ENCODE data around the gene MAOA. TPM values are rescaled to one million over a fixed set of nuclear protein-coding genes. Genes with fewer than 3 reads are reported as not detected.

MAOA gene
- polyA plus RNA-seq, 1 donor from 2014 or later, result 1.3 TPM

- no peak overlapping the region for H3K4me2 ChIP-seq (ENCODE audit: low read length)
- H3F3A ChIP-seq (ENCODE audit: insufficient read depth, low read length, poor library complexity, severe bottlenecking), result no peaks in the 10 kb centered on the region
- no peaks in the 10 kb centered on the region for H3K36me3 ChIP-seq (ENCODE audit: insufficient read depth, low read length)
- no peaks in the 10 kb centered on the region for H3K9me2 ChIP-seq (ENCODE audit: insufficient read depth, low read length)
- H4K20me1 ChIP-seq (ENCODE audit: insufficient read depth), result no peaks in the 10 kb centered on the region
- H3K9ac ChIP-seq (ENCODE audit: low read length), result no peak overlapping the region
- H3K79me2 ChIP-seq (replicated peaks; ENCODE audit: insufficient read depth, low read length), result no peaks in the 10 kb centered on the region
- H2AFZ ChIP-seq (ENCODE audit: low read depth, low read length), result no peak overlapping the region
- no peak for TF ChIP-seq CTCF (IDR thresholded peaks at IDR 0.05; ENCODE audit: poor library complexity, severe bottlenecking)
- TF ChIP-seq SMC3 (conservative IDR thresholded peaks at IDR 0.05; ENCODE audit: poor library complexity), result no peak
- TF ChIP-seq MXI1 (conservative IDR thresholded peaks at IDR 0.05; ENCODE audit: poor library complexity, severe bottlenecking), result no peak
- TF ChIP-seq POLR2AphosphoS5 (IDR thresholded peaks at IDR 0.05), result no peak
- TF ChIP-seq EZH2 (IDR thresholded peaks at IDR 0.05; ENCODE audit: borderline replicate concordance, insufficient read depth, low read length, poor library complexity, severe bottlenecking), result no peak
- no peak for TF ChIP-seq RAD21 (conservative IDR thresholded peaks at IDR 0.05)
- no peak for TF ChIP-seq EP300 (conservative IDR thresholded peaks at IDR 0.05; ENCODE audit: poor library complexity, severe bottlenecking)
- no peak for TF ChIP-seq TAF1 (IDR thresholded peaks at IDR 0.05; ENCODE audit: low read depth)
- no peak for TF ChIP-seq REST (IDR thresholded peaks at IDR 0.05; ENCODE audit: borderline replicate concordance)
- no peaks in the 10 kb centered on the region for H3K9me3 ChIP-seq (ENCODE audit: low read length)
- no peak overlapping the region for H3K27ac ChIP-seq (ENCODE audit: low read length)
- H3K4me3 ChIP-seq (ENCODE audit: low read length), result no peak overlapping the region
- no peaks in the 10 kb centered on the region for H3K27me3 ChIP-seq (ENCODE audit: insufficient read depth, low read depth, low read length)
These were observed 22.3 kb upstream of the MAOA start for GRCh38 chrX:43633757-43634156.

- no peaks in the 10 kb centered on the region for H3K9me3 ChIP-seq (ENCODE audit: low read length)
- no peak overlapping the region for H3K4me3 ChIP-seq (ENCODE audit: low read length)
- no peak overlapping the region for H3K4me2 ChIP-seq (ENCODE audit: low read length)
- H2AFZ ChIP-seq (ENCODE audit: low read depth, low read length), result no peak overlapping the region
- no peaks in the 10 kb centered on the region for H3F3A ChIP-seq (ENCODE audit: insufficient read depth, low read length, poor library complexity, severe bottlenecking)
- no peaks in the 10 kb centered on the region for H3K36me3 ChIP-seq (ENCODE audit: insufficient read depth, low read length)
- TF ChIP-seq MXI1 (conservative IDR thresholded peaks at IDR 0.05; ENCODE audit: poor library complexity, severe bottlenecking) (no peak), RAD21 (conservative IDR thresholded peaks at IDR 0.05) (no peak), SMC3 (conservative IDR thresholded peaks at IDR 0.05; ENCODE audit: poor library complexity) (no peak), TAF1 (IDR thresholded peaks at IDR 0.05; ENCODE audit: low read depth) (no peak), POLR2AphosphoS5 (IDR thresholded peaks at IDR 0.05) (no peak), CTCF (IDR thresholded peaks at IDR 0.05; ENCODE audit: poor library complexity, severe bottlenecking) (no peak), EP300 (conservative IDR thresholded peaks at IDR 0.05; ENCODE audit: poor library complexity, severe bottlenecking) (no peak), EZH2 (IDR thresholded peaks at IDR 0.05; ENCODE audit: borderline replicate concordance, insufficient read depth, low read length, poor library complexity, severe bottlenecking) (no peak), REST (IDR thresholded peaks at IDR 0.05; ENCODE audit: borderline replicate concordance) (no peak)
- no peak overlapping the region for H3K9ac ChIP-seq (ENCODE audit: low read length)
- H3K27ac ChIP-seq (ENCODE audit: low read length), result no peak overlapping the region
- H3K27me3 ChIP-seq (ENCODE audit: insufficient read depth, low read depth, low read length), result no peaks in the 10 kb centered on the region
- no peaks in the 10 kb centered on the region for H3K9me2 ChIP-seq (ENCODE audit: insufficient read depth, low read length)
- H3K79me2 ChIP-seq (replicated peaks; ENCODE audit: insufficient read depth, low read length), result no peaks in the 10 kb centered on the region
- H4K20me1 ChIP-seq (ENCODE audit: insufficient read depth), result no peaks in the 10 kb centered on the region
These were observed 15.6 kb upstream of the MAOA start for GRCh38 chrX:43640482-43640881.
